Left lung (tissue), 10 donors: ENCODE measurements around the gene NUP50. TPM values are rescaled to one million over a fixed set of nuclear protein-coding genes. Genes with fewer than 3 reads are reported as not detected.

Experiments
- ATAC-seq: fragments of 200-7000 bp; cut with Tn5 transposase; one replicate; pipeline ENCODE4 v1.9.1; 2020; ENCODE audit warnings: moderate library complexity
- DNase-seq, 4 donors: peaks; one replicate each; pipeline ENCODE4 v3.0.0-alpha.2; 2013 to 2020
- H3K27ac ChIP-seq, 2 donors: fragments of 200-600 bp; sonication (generic) in 1 of 2; one replicate each; pipeline versions ENCODE4 v1.5.0 to v1.8.0; 2020 to 2021
- H3K27me3 ChIP-seq, 2 donors: fragments of 200-600 bp; sonication (generic) in 1 of 2; one replicate each; pipeline versions ENCODE4 v1.5.0 to v1.8.0; 2020 to 2021
- H3K36me3 ChIP-seq, 2 donors: fragments of 200-600 bp; sonication (generic) in 1 of 2; one replicate each; pipeline versions ENCODE4 v1.5.0 to v1.8.0; 2020 to 2021
- H3K4me1 ChIP-seq, 2 donors: fragments of 200-600 bp; one replicate each; pipeline ENCODE4 v1.8.0; 2021
- H3K4me3 ChIP-seq, 2 donors: fragments of 200-600 bp; sonication (generic) in 1 of 2; one replicate each; pipeline versions ENCODE4 v1.5.0 to v1.8.0; 2020 to 2021; ENCODE audit warnings: mild to moderate bottlenecking in 1 of 2
- H3K9me3 ChIP-seq, 2 donors: fragments of 200-600 bp; sonication (generic) in 1 of 2; one replicate each; pipeline versions ENCODE4 v1.5.0 to v1.8.0; 2020 to 2021
- CTCF ChIP-seq, 2 donors: fragments of 200-600 bp; sonication (generic) in 1 of 2; IDR thresholded peaks; one replicate each; pipeline versions ENCODE4 v1.5.0 to v1.8.0; 2021; ENCODE audit warnings: antibody characterized with exemption in 2 of 2
- intact Hi-C, 2 donors: fragments of 100-400 bp; cut with DNase I; formaldehyde crosslinking; loops; one replicate each; pipeline versions ENCODE4 v1.11.2 to v1.14.2; 2022
- polyA plus RNA-seq, 6 donors: library from polyadenylated mRNA; unstranded; fragments of 120-200 nt; gene quantifications; one replicate each; pipeline ENCODE4 v1.2.1, GENCODE V29; 2013; ENCODE audit not compliant: insufficient read length in 6 of 6
- total RNA-seq, 2 donors: library from RNA; stranded (reverse); fragmentation: NEBNext Ultra II Directional; extraction: Animal tissue kit (Norgen Biotek cat#: 25700); gene quantifications; one replicate each; pipeline ENCODE4 v1.2.1, GENCODE V29; 2021
- donor health status: DM: no; HTN: yes; CAD: no.
- donor health status: DM: no; HTN: no; CAD: no.

The NUP50 gene
- total and polyA plus RNA-seq, 8 donors = 47.4 to 70.0 (median 52.9) TPM

- ATAC-seq (no peak), DNase-seq (peak in 1 of 4 donors; percentile 28)
- no peaks in the 10 kb centered on the region for H3K9me3 ChIP-seq
- H3K4me1 ChIP-seq = no peaks in the 10 kb centered on the region
- H3K36me3 ChIP-seq = peaks cover 0 to 74% of the 10 kb centered on the region in 2 donors
- no peak for TF ChIP-seq CTCF (IDR thresholded peaks at IDR 0.05)
- intact Hi-C loops = no loop called here
- H3K4me3 ChIP-seq = no peak overlapping the region
- no peak overlapping the region for H3K27ac ChIP-seq
- no peaks in the 10 kb centered on the region for H3K27me3 ChIP-seq
These were observed 41.7 kb downstream of the NUP50 start for GRCh38 chr22:45205276-45205925.

- DNase-seq = no peak
- Histone ChIP-seq H3K27me3 (no peaks in the 10 kb centered on the region), H3K9me3 (no peaks in the 10 kb centered on the region), H3K4me1 (peaks cover 0 to under 1% of the 10 kb centered on the region in 2 donors), H3K4me3 (no peak overlapping the region), H3K36me3 (peaks cover 0 to 74% of the 10 kb centered on the region in 2 donors), H3K27ac (no peak overlapping the region)
- no peak for TF ChIP-seq CTCF (IDR thresholded peaks at IDR 0.05)
- intact Hi-C loops = no loop called here
- ATAC-seq = no peak
These were observed 42.5 kb downstream of the NUP50 start for GRCh38 chr22:45206233-45206632.

- peak in 1 of 4 donors; percentile 20 for DNase-seq
- no peak for TF ChIP-seq CTCF (IDR thresholded peaks at IDR 0.05)
- Histone ChIP-seq H3K4me3 (no peak overlapping the region), H3K36me3 (peaks cover 0 to 69% of the 10 kb centered on the region in 2 donors), H3K4me1 (peaks cover 0 to 14% of the 10 kb centered on the region in 2 donors), H3K9me3 (no peaks in the 10 kb centered on the region), H3K27ac (no peak overlapping the region), H3K27me3 (no peaks in the 10 kb centered on the region)
- ATAC-seq = no peak
- intact Hi-C loops = no loop called here
These were observed 43.8 kb downstream of the NUP50 start for GRCh38 chr22:45207533-45207932.

- peaks cover 0 to 63% of the 10 kb centered on the region in 2 donors for H3K36me3 ChIP-seq
- H3K9me3 ChIP-seq = no peaks in the 10 kb centered on the region
- TF ChIP-seq CTCF (IDR thresholded peaks at IDR 0.05) = no peak
- H3K4me3 ChIP-seq = no peak overlapping the region
- ATAC-seq = no peak
- intact Hi-C loops = no loop called here
- H3K4me1 ChIP-seq = peaks cover 0 to 19% of the 10 kb centered on the region in 2 donors
- H3K27ac ChIP-seq = no peak overlapping the region
- H3K27me3 ChIP-seq = no peaks in the 10 kb centered on the region
- DNase-seq = peak in 1 of 4 donors; percentile 54
These were observed 44.4 kb downstream of the NUP50 start for GRCh38 chr22:45207981-45208664.

- Histone ChIP-seq H3K9me3 (no peaks in the 10 kb centered on the region), H3K27ac (no peak overlapping the region), H3K36me3 (peaks cover 0 to 58% of the 10 kb centered on the region in 2 donors), H3K4me1 (peaks cover 0 to 25% of the 10 kb centered on the region in 2 donors), H3K27me3 (no peaks in the 10 kb centered on the region), H3K4me3 (no peak overlapping the region)
- no peak for TF ChIP-seq CTCF (IDR thresholded peaks at IDR 0.05)
- ATAC-seq = no peak
- peak in 1 of 4 donors; percentile 37 for DNase-seq
- intact Hi-C loops = no loop called here
These were observed 44.9 kb downstream of the NUP50 start for GRCh38 chr22:45208696-45208992.
